HEK293 (cell line): ENCODE data around the gene TAF9B.

ENCODE experiments used
- ZNF10 ChIP-seq: fragments of 450-650 bp; formaldehyde crosslinking; IDR thresholded peaks from 2 replicates; pipeline ENCODE4 v1.5.1; 2017; ENCODE audit warnings: missing biosample characterization, missing genetic modification characterization
- ZNF133 ChIP-seq: fragments of 450-650 bp; formaldehyde crosslinking; IDR thresholded peaks from 2 replicates; pipeline ENCODE4 v1.5.1; 2016; ENCODE audit warnings: missing biosample characterization, missing genetic modification characterization
- TF ChIP-seq, protein P1 (sequence below): fragments of 450-650 bp; formaldehyde crosslinking; IDR thresholded peaks from 2 replicates; pipeline ENCODE4 v1.5.1; 2017; ENCODE audit warnings: missing biosample characterization, missing genetic modification characterization
- TF ChIP-seq, protein P2 (sequence below): fragments of 450-650 bp; formaldehyde crosslinking; IDR thresholded peaks from 2 replicates; pipeline ENCODE4 v1.5.1; 2016; ENCODE audit warnings: missing biosample characterization, missing genetic modification characterization
- TF ChIP-seq, protein P3 (sequence below): fragments of 450-650 bp; formaldehyde crosslinking; IDR thresholded peaks from 2 replicates; pipeline ENCODE4 v1.5.1; 2016; ENCODE audit warnings: missing biosample characterization, missing genetic modification characterization
- TF ChIP-seq, protein P4 (sequence below): fragments of 450-650 bp; formaldehyde crosslinking; IDR thresholded peaks from 2 replicates; pipeline ENCODE4 v1.5.1; 2016; ENCODE audit warnings: missing biosample characterization, missing genetic modification characterization
- TF ChIP-seq, protein P5 (sequence below): fragments of 450-650 bp; formaldehyde crosslinking; IDR thresholded peaks from 2 replicates; pipeline ENCODE4 v1.5.1; 2016; ENCODE audit warnings: missing biosample characterization, missing genetic modification characterization
- TF ChIP-seq, protein P6 (sequence below): sonication (generic); formaldehyde crosslinking; IDR thresholded peaks from 2 replicates; pipeline ENCODE4 v1.8.1; 2022; ENCODE audit warnings: mild to moderate bottlenecking, moderate library complexity, missing genetic modification reagents
- TF ChIP-seq, protein P7 (sequence below): fragments of 450-650 bp; formaldehyde crosslinking; IDR thresholded peaks from 2 replicates; pipeline ENCODE4 v1.5.1; 2016; ENCODE audit warnings: missing biosample characterization, missing genetic modification characterization

DNA sequence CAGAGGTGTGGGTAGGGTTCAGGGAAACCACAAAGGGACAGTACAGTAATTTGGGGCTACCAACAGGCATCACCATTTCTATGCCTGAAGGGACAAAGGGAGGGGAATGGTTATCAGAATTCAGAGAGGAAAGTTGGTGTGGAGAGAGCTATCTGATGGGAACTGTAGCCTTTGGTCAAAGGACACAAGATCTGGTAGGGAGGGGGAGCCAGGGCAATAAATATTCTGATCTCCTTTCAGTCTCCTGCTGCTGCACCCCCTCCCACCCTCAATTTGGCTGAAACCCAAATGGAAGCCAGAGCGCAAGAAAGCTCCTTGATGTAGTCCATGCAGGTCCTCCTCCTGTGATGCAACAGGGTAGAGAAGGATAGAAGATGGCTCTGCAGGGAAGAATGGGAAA is 20.8 kb downstream of the TAF9B start:
- TF ChIP-seq, protein P1, sequence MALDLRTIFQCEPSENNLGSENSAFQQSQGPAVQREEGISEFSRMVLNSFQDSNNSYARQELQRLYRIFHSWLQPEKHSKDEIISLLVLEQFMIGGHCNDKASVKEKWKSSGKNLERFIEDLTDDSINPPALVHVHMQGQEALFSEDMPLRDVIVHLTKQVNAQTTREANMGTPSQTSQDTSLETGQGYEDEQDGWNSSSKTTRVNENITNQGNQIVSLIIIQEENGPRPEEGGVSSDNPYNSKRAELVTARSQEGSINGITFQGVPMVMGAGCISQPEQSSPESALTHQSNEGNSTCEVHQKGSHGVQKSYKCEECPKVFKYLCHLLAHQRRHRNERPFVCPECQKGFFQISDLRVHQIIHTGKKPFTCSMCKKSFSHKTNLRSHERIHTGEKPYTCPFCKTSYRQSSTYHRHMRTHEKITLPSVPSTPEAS = no peak
- TF ChIP-seq ZNF10 (tag by site-specific recombination) (no peak), ZNF133 (tag by site-specific recombination) (no peak)
- TF ChIP-seq, protein P2, sequence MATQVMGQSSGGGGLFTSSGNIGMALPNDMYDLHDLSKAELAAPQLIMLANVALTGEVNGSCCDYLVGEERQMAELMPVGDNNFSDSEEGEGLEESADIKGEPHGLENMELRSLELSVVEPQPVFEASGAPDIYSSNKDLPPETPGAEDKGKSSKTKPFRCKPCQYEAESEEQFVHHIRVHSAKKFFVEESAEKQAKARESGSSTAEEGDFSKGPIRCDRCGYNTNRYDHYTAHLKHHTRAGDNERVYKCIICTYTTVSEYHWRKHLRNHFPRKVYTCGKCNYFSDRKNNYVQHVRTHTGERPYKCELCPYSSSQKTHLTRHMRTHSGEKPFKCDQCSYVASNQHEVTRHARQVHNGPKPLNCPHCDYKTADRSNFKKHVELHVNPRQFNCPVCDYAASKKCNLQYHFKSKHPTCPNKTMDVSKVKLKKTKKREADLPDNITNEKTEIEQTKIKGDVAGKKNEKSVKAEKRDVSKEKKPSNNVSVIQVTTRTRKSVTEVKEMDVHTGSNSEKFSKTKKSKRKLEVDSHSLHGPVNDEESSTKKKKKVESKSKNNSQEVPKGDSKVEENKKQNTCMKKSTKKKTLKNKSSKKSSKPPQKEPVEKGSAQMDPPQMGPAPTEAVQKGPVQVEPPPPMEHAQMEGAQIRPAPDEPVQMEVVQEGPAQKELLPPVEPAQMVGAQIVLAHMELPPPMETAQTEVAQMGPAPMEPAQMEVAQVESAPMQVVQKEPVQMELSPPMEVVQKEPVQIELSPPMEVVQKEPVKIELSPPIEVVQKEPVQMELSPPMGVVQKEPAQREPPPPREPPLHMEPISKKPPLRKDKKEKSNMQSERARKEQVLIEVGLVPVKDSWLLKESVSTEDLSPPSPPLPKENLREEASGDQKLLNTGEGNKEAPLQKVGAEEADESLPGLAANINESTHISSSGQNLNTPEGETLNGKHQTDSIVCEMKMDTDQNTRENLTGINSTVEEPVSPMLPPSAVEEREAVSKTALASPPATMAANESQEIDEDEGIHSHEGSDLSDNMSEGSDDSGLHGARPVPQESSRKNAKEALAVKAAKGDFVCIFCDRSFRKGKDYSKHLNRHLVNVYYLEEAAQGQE (tag by site-specific recombination) = no peak
- TF ChIP-seq, protein P3, sequence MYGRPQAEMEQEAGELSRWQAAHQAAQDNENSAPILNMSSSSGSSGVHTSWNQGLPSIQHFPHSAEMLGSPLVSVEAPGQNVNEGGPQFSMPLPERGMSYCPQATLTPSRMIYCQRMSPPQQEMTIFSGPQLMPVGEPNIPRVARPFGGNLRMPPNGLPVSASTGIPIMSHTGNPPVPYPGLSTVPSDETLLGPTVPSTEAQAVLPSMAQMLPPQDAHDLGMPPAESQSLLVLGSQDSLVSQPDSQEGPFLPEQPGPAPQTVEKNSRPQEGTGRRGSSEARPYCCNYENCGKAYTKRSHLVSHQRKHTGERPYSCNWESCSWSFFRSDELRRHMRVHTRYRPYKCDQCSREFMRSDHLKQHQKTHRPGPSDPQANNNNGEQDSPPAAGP (tag by site-specific recombination) = no peak
- TF ChIP-seq, protein P4, sequence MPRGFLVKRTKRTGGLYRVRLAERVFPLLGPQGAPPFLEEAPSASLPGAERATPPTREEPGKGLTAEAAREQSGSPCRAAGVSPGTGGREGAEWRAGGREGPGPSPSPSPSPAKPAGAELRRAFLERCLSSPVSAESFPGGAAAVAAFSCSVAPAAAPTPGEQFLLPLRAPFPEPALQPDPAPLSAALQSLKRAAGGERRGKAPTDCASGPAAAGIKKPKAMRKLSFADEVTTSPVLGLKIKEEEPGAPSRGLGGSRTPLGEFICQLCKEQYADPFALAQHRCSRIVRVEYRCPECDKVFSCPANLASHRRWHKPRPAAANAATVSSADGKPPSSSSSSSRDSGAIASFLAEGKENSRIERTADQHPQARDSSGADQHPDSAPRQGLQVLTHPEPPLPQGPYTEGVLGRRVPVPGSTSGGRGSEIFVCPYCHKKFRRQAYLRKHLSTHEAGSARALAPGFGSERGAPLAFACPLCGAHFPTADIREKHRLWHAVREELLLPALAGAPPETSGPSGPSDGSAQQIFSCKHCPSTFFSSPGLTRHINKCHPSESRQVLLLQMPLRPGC = no peak
- TF ChIP-seq, protein P5, sequence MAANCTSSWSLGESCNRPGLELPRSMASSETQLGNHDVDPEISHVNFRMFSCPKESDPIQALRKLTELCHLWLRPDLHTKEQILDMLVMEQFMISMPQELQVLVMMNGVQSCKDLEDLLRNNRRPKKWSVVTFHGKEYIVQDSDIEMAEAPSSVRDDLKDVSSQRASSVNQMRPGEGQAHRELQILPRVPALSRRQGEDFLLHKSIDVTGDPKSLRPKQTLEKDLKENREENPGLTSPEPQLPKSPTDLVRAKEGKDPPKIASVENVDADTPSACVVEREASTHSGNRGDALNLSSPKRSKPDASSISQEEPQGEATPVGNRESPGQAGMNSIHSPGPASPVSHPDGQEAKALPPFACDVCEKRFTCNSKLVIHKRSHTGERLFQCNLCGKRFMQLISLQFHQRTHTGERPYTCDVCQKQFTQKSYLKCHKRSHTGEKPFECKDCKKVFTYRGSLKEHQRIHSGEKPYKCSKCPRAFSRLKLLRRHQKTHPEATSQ (tag by site-specific recombination) = no peak
- TF ChIP-seq, protein P6, sequence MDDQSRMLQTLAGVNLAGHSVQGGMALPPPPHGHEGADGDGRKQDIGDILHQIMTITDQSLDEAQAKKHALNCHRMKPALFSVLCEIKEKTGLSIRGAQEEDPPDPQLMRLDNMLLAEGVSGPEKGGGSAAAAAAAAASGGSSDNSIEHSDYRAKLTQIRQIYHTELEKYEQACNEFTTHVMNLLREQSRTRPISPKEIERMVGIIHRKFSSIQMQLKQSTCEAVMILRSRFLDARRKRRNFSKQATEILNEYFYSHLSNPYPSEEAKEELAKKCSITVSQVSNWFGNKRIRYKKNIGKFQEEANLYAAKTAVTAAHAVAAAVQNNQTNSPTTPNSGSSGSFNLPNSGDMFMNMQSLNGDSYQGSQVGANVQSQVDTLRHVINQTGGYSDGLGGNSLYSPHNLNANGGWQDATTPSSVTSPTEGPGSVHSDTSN (CRISPR knock-in tag) = no peak
- TF ChIP-seq, protein P7, sequence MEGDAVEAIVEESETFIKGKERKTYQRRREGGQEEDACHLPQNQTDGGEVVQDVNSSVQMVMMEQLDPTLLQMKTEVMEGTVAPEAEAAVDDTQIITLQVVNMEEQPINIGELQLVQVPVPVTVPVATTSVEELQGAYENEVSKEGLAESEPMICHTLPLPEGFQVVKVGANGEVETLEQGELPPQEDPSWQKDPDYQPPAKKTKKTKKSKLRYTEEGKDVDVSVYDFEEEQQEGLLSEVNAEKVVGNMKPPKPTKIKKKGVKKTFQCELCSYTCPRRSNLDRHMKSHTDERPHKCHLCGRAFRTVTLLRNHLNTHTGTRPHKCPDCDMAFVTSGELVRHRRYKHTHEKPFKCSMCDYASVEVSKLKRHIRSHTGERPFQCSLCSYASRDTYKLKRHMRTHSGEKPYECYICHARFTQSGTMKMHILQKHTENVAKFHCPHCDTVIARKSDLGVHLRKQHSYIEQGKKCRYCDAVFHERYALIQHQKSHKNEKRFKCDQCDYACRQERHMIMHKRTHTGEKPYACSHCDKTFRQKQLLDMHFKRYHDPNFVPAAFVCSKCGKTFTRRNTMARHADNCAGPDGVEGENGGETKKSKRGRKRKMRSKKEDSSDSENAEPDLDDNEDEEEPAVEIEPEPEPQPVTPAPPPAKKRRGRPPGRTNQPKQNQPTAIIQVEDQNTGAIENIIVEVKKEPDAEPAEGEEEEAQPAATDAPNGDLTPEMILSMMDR (tag by site-specific recombination) = no peak
